NCI-H226 (cell line): ENCODE data around the gene AGBL1.

Experiments
- DNase-seq: peaks from one replicate; pipeline ENCODE4 v3.0.0-alpha.2; 2015

Gene AGBL1

GRCh38 chr15:86609275-86609674 is 529.6 kb downstream of the AGBL1 start:
- DNase-seq, result no peak

- no peak for DNase-seq
Measured at GRCh38 chr15:86610038-86610437, 530.4 kb downstream of the AGBL1 start.

GRCh38 chr15:86611417-86612040 is 531.9 kb downstream of the AGBL1 start:
- no peak for DNase-seq

- DNase-seq, result no peak
Measured at GRCh38 chr15:86615411-86615810, 535.7 kb downstream of the AGBL1 start.

GRCh38 chr15:86615816-86616215 is 536.1 kb downstream of the AGBL1 start:
- DNase-seq, result no peak

- no peak for DNase-seq
Measured at GRCh38 chr15:86616771-86617170, 537.1 kb downstream of the AGBL1 start.

- DNase-seq, result no peak
Measured at GRCh38 chr15:86620157-86620556, 540.5 kb downstream of the AGBL1 start.

GRCh38 chr15:86620641-86621349 is 541.1 kb downstream of the AGBL1 start:
- DNase-seq, result no peak

- no peak for DNase-seq
Measured at GRCh38 chr15:86623236-86623635, 543.6 kb downstream of the AGBL1 start.

GRCh38 chr15:86624261-86625036 is 544.8 kb downstream of the AGBL1 start:
- DNase-seq, result peak; percentile 42

GRCh38 chr15:86629409-86630356 is 550.0 kb downstream of the AGBL1 start:
- DNase-seq, result no peak

- no peak for DNase-seq
Measured at GRCh38 chr15:86630946-86631345, 551.3 kb downstream of the AGBL1 start.

GRCh38 chr15:86634146-86634545 is 554.5 kb downstream of the AGBL1 start:
- no peak for DNase-seq

GRCh38 chr15:86634992-86635638 is 555.4 kb downstream of the AGBL1 start:
- DNase-seq, result no peak

GRCh38 chr15:86644339-86644738 is 564.7 kb downstream of the AGBL1 start:
- DNase-seq, result no peak

- no peak for DNase-seq
Measured at GRCh38 chr15:86645925-86646500, 566.3 kb downstream of the AGBL1 start.

GRCh38 chr15:86647810-86648440 is 568.3 kb downstream of the AGBL1 start:
- no peak for DNase-seq

GRCh38 chr15:86649277-86649676 is 569.6 kb downstream of the AGBL1 start:
- no peak for DNase-seq

GRCh38 chr15:86650094-86650493 is 570.4 kb downstream of the AGBL1 start:
- DNase-seq, result no peak

- no peak for DNase-seq
Measured at GRCh38 chr15:86653344-86654197, 573.9 kb downstream of the AGBL1 start.
